HL-60 (cell line): ENCODE data around the gene JAKMIP1.

Experiments
- DNase-seq, 2 experiments: peaks; one replicate each; pipeline ENCODE4 v3.0.0-alpha.2; 2010 to 2020; ENCODE audit warnings: low read depth in 1 of 2, low spot score in 1 of 2
- H3K27ac ChIP-seq: fragments of 250-450 bp; sonication (Bioruptor Pico); replicated peaks from 2 replicates; pipeline ENCODE4 v1.5.1; 2020; ENCODE audit warnings: mild to moderate bottlenecking, moderate library complexity
- H3K27me3 ChIP-seq: fragments of 250-450 bp; sonication (Bioruptor Pico); 2 replicates; pipeline ENCODE4 v1.5.1; 2021; ENCODE audit warnings: mild to moderate bottlenecking, moderate library complexity; ENCODE audit not compliant: insufficient read depth, poor library complexity, severe bottlenecking
- H3K4me3 ChIP-seq: replicated peaks from 2 replicates; pipeline ENCODE4 v1.5.1; 2011; ENCODE audit warnings: mild to moderate bottlenecking, control low read depth, low read length; ENCODE audit not compliant: insufficient read depth
- CTCF ChIP-seq: IDR thresholded peaks from one replicate; pipeline ENCODE4 v1.5.1; 2011; ENCODE audit warnings: low read length, control low read depth, inconsistent platforms; ENCODE audit not compliant: insufficient read depth
- GABPA ChIP-seq: IDR thresholded peaks from 2 replicates; pipeline ENCODE4 v1.6.1; 2012; ENCODE audit warnings: low read depth
- POLR2AphosphoS5 ChIP-seq: IDR thresholded peaks from 2 replicates; pipeline ENCODE4 v1.6.1; 2012; ENCODE audit warnings: low read depth
- REST ChIP-seq: IDR thresholded peaks from 2 replicates; pipeline ENCODE4 v1.6.1; 2012; ENCODE audit warnings: low read depth; ENCODE audit not compliant: insufficient replicate concordance
- SPI1 ChIP-seq: IDR thresholded peaks from 2 replicates; pipeline ENCODE4 v1.6.1; 2012; ENCODE audit warnings: low read depth, mild to moderate bottlenecking, borderline replicate concordance

The JAKMIP1 gene

GRCh38 chr4:6221851-6222760 is 21.8 kb upstream of the JAKMIP1 start:
- H3K27me3 ChIP-seq = no peaks in the 10 kb centered on the region
- H3K27ac ChIP-seq = no peak overlapping the region
- no peak for TF ChIP-seq CTCF
- no peak for TF ChIP-seq POLR2AphosphoS5
- no peak for TF ChIP-seq GABPA
- TF ChIP-seq REST = no peak
- TF ChIP-seq SPI1 = no peak
- DNase-seq = no peak
- H3K4me3 ChIP-seq = no peak overlapping the region

GRCh38 chr4:6221301-6221850 is 21.0 kb upstream of the JAKMIP1 start:
- no peak for DNase-seq
- Histone ChIP-seq H3K27ac (no peak overlapping the region), H3K4me3 (no peak overlapping the region), H3K27me3 (no peaks in the 10 kb centered on the region)
- no peak for TF ChIP-seq POLR2AphosphoS5
- TF ChIP-seq REST = no peak
- TF ChIP-seq SPI1 = no peak
- no peak for TF ChIP-seq GABPA
- TF ChIP-seq CTCF = no peak

GRCh38 chr4:6217716-6218381 is 17.5 kb upstream of the JAKMIP1 start:
- DNase-seq = no peak
- TF ChIP-seq GABPA (no peak), REST (no peak), SPI1 (no peak), POLR2AphosphoS5 (no peak), CTCF (no peak)
- Histone ChIP-seq H3K27ac (no peak overlapping the region), H3K4me3 (no peak overlapping the region), H3K27me3 (no peaks in the 10 kb centered on the region)
